HG02763 (cell line): Measurements from ENCODE around the gene MAN1A2.
"Not testable (repeated sequence)": the region's sequence is repeated elsewhere in the genome, so short reads cannot be mapped to it uniquely, and the experiment has no call there.

Experiments
- ATAC-seq: cut with Tn5 transposase; IDR thresholded peaks from one replicate; pipeline ENCODE4 v1.9.1; 2021; ENCODE audit warnings: mild to moderate bottlenecking, moderate library complexity; ENCODE audit not compliant: unreplicated experiment

Gene MAN1A2

DNA sequence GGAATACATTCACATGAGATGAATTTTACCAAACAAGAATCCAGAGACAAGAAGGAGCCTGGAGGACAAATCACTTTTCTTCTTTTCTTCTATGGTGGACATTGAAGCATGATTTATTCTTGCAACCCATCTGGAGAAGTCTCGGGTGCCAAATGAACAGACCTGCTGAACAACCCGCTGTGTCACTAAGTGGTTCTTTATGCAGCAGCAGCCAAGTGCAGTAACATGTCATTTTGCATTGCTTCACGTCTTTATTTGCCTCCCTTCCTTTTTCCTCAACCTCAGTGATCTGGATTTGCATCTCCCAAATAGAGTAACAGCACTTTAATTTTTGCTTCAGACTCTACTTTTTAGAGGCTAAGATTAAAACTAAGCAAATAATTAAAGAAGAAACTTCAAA lies 188.6 kb downstream of the MAN1A2 start:
- ATAC-seq, result no peak

DNA sequence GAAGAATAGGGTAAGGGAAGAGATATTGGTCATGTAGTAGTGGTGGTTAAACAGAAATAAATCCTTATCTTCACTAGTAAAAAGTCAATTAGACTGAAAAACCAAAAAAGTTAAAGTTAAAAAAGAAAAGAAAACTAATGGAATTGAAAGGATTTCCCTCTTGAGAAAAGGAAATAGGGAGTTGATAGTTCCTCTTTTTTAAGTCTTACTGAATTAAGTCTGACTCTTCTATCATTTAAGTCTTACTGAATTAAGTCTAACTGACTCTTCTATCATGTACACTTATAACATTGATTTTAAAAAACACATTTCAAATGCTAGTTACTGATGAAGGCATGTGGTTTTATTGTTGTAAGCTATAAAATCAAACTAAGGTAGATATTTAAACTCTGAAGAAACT lies 189.1 kb downstream of the MAN1A2 start:
- ATAC-seq, result no peak

DNA sequence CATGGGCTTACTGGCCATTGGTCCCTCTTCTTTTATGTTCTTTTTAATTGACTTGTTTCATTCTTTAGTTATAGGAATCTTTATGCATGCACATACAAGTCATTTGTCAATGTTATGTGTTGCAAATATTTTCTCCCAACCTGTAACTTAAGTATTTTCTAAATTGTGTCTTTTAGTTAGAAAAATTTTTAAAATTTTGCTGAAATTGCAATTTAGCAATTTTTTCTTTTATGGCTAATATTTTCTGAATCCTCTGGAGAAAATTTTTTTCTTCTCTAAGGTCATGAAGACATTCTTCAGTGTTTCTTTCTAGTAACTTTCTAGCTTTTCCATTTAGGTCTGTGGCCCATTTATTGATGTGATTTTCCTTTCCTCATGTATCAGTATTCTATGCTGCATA lies 189.7 kb downstream of the MAN1A2 start:
- no peak for ATAC-seq

DNA sequence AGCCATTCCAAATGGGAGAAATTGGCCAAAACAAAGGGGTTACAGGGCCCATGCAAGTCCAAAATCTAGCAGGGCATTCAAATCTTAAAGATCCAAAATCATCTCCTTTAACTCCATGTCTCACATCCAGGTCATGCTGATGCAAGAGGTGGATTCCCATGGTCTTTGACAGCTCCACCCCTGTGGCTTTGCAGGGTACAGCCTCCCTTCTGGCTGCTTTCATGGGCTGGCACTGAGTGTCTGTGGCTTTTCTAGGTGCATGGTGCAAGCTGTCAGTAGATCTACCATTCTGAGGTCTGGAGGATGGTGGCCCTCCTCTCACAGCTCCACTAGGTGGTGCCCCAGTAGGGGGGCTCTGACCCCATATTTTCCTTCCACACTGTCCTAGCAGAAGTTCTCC lies 191.2 kb downstream of the MAN1A2 start:
- not testable (repeated sequence) for ATAC-seq

DNA sequence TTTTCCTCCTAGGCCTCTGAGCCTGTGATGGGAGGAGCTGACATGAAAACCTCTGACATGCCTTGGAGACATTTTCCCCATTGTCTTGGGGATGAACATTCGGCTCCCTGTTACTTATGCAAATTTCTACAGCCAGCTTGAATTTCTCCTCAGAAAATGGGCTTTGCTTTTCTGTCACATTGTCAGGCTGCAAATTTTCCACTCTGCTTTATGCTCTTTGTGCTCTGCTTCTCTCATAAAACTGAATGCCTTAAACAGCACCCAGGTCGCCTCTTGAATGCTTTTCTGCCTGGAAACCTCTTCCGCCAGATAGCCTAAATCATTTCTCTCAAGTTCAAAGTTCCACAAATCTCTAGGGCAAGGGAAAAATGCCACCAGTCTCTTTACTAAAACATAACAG lies 191.9 kb downstream of the MAN1A2 start:
- no peak for ATAC-seq

DNA sequence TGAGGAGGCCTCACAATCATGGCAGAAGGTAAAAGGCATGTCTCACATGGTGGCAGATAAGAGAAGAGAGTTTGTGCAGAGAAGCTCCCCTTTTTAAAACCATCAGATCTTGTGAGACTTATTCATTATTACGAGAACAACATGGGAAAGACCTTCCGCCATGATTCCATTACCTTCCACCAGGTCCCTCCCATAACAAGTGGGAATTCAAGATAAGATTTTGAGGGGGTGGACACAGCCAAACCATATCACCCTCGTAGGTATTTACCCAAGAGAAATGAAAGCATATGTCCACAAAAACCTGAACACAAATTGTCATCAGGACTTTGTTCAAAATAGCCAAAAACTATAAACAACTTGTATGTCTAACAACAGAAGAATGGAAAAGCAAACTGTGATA lies 192.7 kb downstream of the MAN1A2 start:
- no peak for ATAC-seq

DNA sequence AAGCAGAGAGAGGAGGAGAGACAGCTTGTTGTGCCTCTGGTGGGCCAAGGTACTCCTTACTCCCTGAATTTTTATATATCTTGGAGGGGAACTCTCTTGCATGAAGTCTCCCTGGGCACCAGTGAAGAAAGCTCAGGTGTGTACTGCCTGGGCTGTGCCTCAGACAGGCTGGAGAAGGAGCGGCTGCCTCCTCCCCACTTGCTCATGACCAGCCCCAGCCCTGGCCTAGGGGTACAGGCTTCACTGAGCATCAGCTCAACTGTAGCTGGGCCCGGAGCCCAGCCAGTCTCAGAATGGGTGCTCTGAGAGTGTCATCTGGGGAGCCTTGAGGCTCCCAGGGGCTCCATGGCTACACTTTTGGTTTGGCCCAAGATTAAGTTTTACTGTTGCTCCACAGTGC lies 193.8 kb downstream of the MAN1A2 start:
- ATAC-seq, result no peak

DNA sequence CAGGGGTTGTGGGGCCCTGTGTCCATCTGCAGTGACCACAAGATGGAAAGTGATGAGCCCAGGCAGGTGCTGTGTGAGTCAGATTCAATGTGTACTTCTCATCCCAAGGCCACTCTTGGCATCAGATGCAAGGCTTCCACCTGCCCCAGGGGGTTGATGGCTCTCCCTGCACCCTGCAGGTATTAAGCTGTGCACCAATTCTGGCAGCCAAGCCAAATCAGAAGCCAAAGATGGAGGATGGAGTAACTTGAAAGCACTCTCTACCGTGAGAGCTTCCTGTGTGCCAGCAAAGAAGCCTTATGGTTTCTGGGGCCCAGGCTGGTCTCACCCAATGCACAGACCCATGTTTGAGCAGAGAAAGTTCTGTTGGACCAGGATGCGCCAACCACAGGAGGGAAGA lies 194.3 kb downstream of the MAN1A2 start:
- ATAC-seq, result no peak

DNA sequence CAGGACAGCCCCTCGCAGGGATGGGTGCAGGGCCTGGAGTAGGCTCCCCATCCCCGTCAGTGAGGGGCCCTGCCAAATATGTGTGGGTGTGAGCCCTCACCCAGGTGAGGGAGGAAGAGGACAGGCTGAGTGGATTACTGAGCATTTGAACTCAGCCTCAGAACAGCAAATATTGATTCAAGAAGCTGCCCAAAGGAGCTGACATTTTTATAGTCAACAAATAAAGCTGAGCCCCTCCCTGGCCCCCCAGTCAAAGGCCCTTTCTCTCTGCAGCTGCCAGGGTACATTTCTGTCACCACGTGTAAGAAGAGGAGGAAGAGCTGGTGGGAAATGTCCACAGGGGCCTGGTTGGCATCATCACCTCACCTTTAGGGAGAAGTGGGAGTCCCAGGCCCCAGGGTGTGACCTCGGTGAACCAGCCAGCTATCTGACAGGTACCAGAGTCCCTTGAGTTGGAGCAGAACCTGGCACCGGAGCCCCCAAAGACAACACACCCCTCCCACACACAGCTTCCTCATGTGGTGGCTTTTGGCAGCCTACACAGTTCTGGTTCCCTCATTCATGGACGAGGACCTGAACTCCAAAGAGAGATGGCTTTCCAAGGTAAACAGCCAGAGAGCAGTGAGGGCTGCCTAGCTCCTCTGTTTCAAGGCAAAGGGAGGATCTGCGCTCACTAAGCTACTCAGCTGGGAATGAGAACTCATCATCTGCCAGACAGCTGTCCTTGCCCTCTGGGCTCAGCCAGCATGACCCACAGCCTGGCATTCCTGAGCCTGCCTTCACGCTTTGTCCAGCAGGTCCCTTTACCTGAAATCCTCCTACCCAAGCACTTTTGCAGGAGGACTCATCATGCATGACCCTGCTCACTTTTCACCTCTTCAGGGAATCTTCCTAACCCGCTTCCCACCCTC lies 195.6 kb downstream of the MAN1A2 start:
- no peak for ATAC-seq

DNA sequence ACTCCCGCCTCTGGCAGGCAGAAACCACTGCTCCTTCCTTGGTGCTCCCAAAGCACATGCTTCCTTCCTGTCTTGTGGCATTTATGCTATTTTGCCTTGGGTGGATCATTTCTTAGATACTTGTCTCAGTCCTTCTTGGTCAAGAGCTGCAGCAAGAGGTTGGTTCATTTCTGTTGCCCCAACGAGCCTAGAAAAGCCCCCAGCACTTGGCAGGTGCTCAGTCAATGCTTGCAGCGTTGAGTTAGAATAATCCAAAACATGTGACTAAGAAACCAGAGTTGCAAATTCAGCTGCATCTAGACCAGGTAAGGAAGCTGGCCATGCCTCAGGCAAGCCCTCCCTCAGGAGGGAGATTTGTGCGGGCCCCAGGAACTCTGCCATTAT lies 196.2 kb downstream of the MAN1A2 start:
- no peak for ATAC-seq

DNA sequence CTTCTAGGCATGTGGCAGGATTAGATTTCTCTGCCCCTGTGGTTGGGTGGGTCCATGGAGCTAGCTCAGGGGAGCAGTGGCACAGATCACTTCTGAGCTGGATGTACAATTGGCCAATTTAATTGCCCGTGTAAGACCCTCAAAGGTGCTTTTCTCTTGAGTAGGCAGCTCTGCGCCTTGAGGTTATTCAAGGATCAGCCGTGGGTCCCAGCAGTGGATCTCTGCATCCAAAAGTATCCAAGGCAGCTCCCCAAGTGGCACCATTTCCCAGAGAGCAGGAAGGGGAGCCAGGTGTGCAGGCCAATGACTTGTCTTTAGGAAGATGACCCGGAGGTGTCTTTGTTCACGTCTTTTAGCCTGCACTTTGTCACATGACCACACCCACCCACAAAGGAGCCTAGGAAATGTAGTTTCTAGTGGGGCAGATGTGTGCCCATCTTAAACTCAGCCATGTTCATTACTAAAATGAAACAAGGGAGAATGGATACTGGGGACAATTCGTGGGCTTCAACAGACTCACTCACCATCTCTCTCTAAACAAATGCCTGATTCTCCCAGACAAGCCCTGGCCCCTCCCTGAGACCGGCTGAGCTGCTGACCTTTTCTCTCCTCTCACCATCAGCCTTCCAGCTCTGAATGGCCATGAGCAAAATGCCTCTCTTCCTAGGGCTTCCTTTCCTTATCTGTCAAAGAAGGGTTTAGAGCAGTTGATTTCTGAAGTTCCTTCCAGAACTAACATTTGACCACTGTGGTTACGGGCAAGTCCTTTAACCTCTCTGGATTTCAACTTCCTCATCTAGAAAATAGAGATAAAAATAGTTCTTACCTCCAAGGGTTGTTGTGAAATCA lies 197.2 kb downstream of the MAN1A2 start:
- ATAC-seq, result no peak

DNA sequence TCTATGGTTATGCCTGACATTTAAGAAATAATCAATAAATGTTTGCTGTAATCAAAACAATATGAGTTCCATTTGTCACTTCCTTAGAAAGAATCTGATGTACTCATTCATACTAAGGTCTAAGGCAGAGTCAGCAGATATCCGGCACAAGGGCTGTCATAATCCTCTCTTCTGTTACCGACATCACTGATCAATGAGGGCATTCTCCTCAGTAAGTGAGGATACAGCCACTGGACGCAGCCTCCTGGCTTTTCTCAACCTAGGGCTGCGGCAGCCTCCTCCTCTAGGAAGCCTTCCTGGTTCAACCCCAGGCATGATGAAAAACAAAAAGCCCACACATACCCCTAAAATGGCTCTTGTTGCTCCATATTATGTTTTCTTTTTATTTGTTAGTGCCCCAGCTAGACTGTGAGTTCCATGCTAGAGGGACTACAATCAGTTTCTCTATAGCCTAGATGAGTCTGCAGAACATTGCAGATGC lies 197.9 kb downstream of the MAN1A2 start:
- ATAC-seq, result no peak

DNA sequence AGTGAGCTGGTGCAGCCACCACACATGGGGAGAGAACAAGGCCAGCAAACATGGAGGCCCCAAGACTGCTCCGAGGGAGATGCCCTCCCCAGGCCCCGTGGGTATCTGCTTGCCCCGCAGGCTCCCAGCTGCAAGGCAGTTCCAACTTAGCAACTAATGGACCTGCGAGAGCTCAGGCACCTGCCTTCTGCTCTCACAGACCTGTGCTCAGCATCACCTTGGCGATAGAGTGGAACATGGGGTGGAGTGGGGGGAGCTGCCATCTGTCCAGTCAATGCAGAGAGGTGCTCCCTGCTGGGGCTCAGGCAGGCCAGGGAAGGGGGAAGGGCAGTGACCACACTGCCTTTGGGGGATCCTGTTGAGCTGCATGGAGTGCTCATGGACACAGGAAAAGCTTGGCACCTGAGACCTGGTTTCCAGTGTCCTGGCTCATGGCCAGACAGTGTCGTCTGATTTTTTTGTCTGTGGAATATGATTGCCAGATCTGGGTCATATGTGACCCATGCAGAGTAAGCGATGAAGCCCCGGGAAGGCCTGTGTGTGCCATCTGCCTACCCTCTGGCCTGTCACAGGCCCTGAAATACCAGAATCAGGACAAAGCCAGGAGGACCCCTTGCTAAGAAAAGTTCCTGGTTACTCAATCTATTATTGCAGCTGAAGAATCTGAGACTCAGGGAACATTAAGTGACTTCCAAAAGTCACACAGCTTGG lies 198.7 kb downstream of the MAN1A2 start:
- ATAC-seq, result no peak

DNA sequence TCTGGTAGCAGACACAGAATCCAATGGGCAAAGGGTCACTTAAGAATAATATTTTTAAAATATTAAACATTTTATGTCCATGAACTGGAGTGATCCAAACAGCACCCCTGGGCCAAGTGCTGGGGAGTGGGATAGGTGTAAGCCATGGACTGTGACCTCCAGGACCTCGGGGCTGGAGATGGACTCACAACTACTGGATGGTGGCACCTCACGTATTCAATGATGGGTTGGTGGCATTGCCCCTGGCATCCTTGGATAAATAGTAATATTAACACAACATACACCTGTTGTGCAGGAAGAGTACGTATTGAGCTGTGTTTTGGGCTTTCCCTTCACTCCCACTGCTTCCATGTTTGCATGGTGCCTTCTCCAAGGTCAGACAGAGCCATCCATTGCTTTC lies 199.3 kb downstream of the MAN1A2 start:
- no peak for ATAC-seq

DNA sequence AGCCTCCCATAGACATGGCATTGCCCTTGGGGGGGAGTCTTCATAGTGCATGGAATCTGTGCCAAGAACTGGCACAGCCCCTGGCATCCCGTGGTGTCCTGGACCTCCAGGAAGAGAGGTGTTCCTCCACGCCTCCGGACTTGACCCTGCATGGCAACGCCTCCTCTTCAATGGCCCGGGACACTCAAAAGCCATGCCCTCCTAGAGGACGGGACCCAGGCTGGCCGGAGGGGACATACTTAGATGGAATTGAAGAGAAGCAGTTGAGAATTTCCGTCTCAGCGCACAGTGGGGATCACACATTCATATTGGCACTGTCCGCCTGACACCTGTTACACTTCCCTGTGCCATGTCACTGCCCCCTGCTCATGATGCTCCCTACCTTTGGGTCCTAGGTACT lies 200.2 kb downstream of the MAN1A2 start:
- ATAC-seq, result no peak

DNA sequence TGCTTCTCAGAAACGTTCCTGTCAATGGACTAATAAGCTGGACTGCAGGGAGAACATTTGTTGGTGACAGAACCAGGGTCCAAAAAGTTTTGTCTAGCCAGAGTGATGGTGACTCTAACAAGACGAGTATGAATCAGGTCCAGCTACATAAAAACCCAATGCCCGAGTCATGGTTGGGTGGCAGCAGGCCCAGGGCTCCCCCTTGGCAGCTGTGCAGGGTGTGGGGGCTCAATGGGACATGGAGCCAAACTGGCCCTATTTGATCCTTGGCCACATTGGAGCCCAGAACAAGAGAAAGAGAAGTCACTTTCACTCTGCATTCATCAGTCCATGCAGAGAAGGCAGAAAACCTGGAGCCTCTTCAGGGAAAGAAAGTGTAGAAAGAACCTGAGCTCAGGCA lies 200.7 kb downstream of the MAN1A2 start:
- ATAC-seq, result no peak

DNA sequence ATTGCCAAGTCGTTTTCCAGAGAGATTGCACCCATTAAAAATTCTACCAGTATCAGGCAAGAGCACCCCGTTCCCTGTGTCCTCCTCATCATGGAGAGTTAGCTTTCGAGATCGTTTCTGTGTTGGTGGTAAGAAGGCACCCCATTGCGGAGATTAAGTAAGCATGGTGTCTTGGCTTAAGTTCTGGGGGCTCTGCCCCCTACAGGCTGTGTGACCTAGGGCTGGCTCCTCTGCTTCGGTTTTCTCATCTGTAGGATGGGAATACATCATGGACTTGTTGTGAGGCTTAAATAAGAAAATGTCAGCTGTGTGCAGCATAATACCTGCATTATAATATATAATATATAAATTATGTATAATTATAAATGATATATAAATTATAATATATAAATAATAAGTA lies 201.8 kb downstream of the MAN1A2 start:
- no peak for ATAC-seq

DNA sequence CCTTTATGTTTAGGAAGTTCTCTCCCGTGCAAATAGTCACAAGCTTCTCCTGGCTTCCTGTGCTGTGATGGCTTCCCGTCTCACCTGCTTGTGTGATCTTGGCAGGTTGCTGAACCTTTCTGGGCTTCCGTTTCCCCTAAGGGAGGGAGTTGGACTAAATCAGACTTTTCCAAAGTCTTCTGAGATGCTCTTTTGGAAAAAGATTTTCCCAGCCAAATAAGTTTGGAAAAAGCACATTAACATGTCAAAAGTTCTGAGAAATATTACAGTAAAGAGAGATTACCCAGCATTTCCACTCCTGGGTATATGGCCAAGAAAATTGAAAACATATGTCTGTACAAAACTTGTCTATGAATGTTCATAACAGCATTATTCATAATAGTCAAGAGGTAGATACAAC lies 202.6 kb downstream of the MAN1A2 start:
- no peak for ATAC-seq

DNA sequence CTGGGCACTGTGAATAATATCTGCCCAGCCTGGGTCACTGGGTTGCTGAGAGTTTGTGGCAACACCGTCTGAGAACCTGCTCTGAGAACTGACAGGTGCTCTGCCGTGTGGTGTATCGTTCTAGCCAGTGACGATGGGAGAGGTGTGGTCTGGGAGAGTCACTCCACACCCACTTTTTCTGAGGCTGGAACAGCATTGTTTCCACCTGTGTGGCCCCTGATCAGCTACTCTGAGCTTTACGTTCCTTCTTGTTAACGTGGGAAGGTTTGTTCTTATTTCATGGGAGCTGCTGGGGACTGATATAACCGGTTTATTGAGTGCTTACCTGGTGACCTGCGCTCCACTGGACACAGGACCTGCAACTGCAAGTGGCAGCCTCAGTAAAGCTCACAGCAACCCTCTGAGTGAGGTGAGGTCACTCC lies 203.8 kb downstream of the MAN1A2 start:
- no peak for ATAC-seq

DNA sequence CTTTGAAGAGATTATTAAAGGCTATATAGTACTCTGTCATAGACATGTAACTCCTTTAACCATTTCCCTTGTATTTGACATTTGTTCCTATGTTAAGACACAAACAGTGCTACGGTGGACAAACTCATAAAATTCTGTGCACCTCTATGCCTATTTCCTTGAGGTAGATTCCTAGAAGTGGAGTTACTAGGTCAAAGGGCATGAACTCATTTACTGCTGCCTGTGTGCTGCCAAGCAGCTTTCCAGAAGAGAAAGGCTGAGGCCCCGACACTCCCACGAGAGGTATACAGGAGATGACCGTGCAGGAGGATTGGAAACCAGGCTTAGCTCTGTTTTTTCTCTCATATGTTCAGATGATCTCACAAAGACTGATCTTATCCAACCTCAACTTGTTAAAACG lies 204.2 kb downstream of the MAN1A2 start:
- ATAC-seq, result no peak

DNA sequence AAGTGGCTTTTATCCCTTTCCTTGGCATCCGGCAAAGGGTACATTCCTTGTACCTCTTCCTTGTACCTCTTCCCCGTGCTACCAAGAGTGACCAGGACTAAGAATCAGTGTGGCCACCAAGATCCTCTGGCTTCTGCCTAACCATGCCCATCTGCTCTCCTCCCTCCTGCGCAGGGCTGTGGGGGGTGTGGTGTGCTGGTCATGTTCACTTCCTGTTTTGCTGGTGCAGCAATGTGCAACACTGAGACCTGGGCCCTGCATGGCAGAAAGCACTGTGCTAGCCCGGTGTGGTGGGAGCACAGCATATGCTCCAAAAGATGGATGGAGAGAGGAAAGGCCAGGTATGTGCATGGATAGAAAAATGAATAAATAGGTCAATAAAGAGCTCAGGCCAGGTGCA lies 205.3 kb downstream of the MAN1A2 start:
- no peak for ATAC-seq
